Measurements from ENCODE around the gene FDXACB1. TPM values are rescaled to one million over a fixed set of nuclear protein-coding genes. Genes with fewer than 3 reads are reported as not detected.

The FDXACB1 gene
- total RNA-seq, 1 experiment from 2014 or later = 1.0 TPM

GRCh38 chr11:111837366-111837891 lies 41.5 kb downstream of the FDXACB1 start:
- DNase-seq (ENCODE audit: unreplicated experiment) = no peak
- Mint-ChIP-seq H3K4me3 (ENCODE audit: unreplicated experiment) (no peak overlapping the region), H3K36me3 (ENCODE audit: insufficient read depth, unreplicated experiment) (peaks cover 48% of the 10 kb centered on the region), H3K9me3 (ENCODE audit: unreplicated experiment) (no peaks in the 10 kb centered on the region), H3K27me3 (ENCODE audit: insufficient read depth, unreplicated experiment) (no peaks in the 10 kb centered on the region), H3K4me1 (ENCODE audit: insufficient read depth, unreplicated experiment) (no peaks in the 10 kb centered on the region), H3K27ac (ENCODE audit: low read depth, unreplicated experiment) (no peak overlapping the region)
- no TSS peak for BruUV-seq (replicated peaks)
- intact Hi-C loops (cut with micrococcal nuclease) = no loop called here
- no peak for TF ChIP-seq CTCF (IDR thresholded peaks at IDR 0.05; ENCODE audit: unreplicated experiment)
- CTCF ChIA-PET = interaction anchor here (0.6 to 1.1 kb wide), 2 partner anchors 21 to 60 kb away, joined by 3 to 4 read pairs; no protein-coding TSS in a partner anchor
- POLR2A ChIA-PET = no interaction called here

- no peak for DNase-seq (ENCODE audit: unreplicated experiment)
- no peak for TF ChIP-seq CTCF (IDR thresholded peaks at IDR 0.05; ENCODE audit: unreplicated experiment)
- no peaks in the 10 kb centered on the region for H3K4me1 Mint-ChIP-seq (ENCODE audit: insufficient read depth, unreplicated experiment)
- no peaks in the 10 kb centered on the region for H3K27me3 Mint-ChIP-seq (ENCODE audit: insufficient read depth, unreplicated experiment)
- ChIA-PET CTCF (interaction anchor here (1.1 kb wide), 1 partner anchor 60 kb away, joined by 4 read pairs; no protein-coding TSS in a partner anchor), POLR2A (no interaction called here)
- intact Hi-C loops (cut with micrococcal nuclease) = no loop called here
- no peaks in the 10 kb centered on the region for H3K9me3 Mint-ChIP-seq (ENCODE audit: unreplicated experiment)
- H3K36me3 Mint-ChIP-seq (ENCODE audit: insufficient read depth, unreplicated experiment) = peaks cover 52% of the 10 kb centered on the region
- no peak overlapping the region for H3K27ac Mint-ChIP-seq (ENCODE audit: low read depth, unreplicated experiment)
- BruUV-seq (replicated peaks) = no TSS peak
- no peak overlapping the region for H3K4me3 Mint-ChIP-seq (ENCODE audit: unreplicated experiment)
Observed at GRCh38 chr11:111836721-111837120, 42.2 kb downstream of the FDXACB1 start.

- no peak for TF ChIP-seq CTCF (IDR thresholded peaks at IDR 0.05; ENCODE audit: unreplicated experiment)
- no TSS peak for BruUV-seq (replicated peaks)
- DNase-seq (ENCODE audit: unreplicated experiment) = no peak
- Mint-ChIP-seq H3K4me3 (ENCODE audit: unreplicated experiment) (no peak overlapping the region), H3K27me3 (ENCODE audit: insufficient read depth, unreplicated experiment) (no peaks in the 10 kb centered on the region), H3K27ac (ENCODE audit: low read depth, unreplicated experiment) (no peak overlapping the region), H3K36me3 (ENCODE audit: insufficient read depth, unreplicated experiment) (peaks cover 49% of the 10 kb centered on the region), H3K9me3 (ENCODE audit: unreplicated experiment) (no peaks in the 10 kb centered on the region), H3K4me1 (ENCODE audit: insufficient read depth, unreplicated experiment) (no peaks in the 10 kb centered on the region)
- ChIA-PET POLR2A (no interaction called here), CTCF (no interaction called here)
- intact Hi-C loops (cut with micrococcal nuclease) = no loop called here
Observed at GRCh38 chr11:111836162-111836561, 42.8 kb downstream of the FDXACB1 start.

- no peak overlapping the region for H3K27ac Mint-ChIP-seq (ENCODE audit: low read depth, unreplicated experiment)
Observed at GRCh38 chr11:111835665-111836064, 43.3 kb downstream of the FDXACB1 start.

More at GRCh38 chr11:111835665-111836064, 43.3 kb downstream of the FDXACB1 start:
- no peak for DNase-seq (ENCODE audit: unreplicated experiment)
- Mint-ChIP-seq H3K4me3 (ENCODE audit: unreplicated experiment) (no peak overlapping the region), H3K27me3 (ENCODE audit: insufficient read depth, unreplicated experiment) (no peaks in the 10 kb centered on the region), H3K36me3 (ENCODE audit: insufficient read depth, unreplicated experiment) (peaks cover 44% of the 10 kb centered on the region), H3K4me1 (ENCODE audit: insufficient read depth, unreplicated experiment) (no peaks in the 10 kb centered on the region), H3K9me3 (ENCODE audit: unreplicated experiment) (no peaks in the 10 kb centered on the region)
- BruUV-seq (replicated peaks) = no TSS peak
- ChIA-PET CTCF (interaction anchor here (1.5 to 1.7 kb wide), 2 partner anchors 29 to 380 kb away, joined by 4 read pairs; no protein-coding TSS in a partner anchor), POLR2A (no interaction called here)
- intact Hi-C loops (cut with micrococcal nuclease) = no loop called here
- TF ChIP-seq CTCF (IDR thresholded peaks at IDR 0.05; ENCODE audit: unreplicated experiment) = no peak
